Measurements from ENCODE around the gene CACNG7.
"Not testable (repeated sequence)": the region's sequence is repeated elsewhere in the genome, so short reads cannot be mapped to it uniquely, and the experiment has no call there.

The CACNG7 gene

DNA sequence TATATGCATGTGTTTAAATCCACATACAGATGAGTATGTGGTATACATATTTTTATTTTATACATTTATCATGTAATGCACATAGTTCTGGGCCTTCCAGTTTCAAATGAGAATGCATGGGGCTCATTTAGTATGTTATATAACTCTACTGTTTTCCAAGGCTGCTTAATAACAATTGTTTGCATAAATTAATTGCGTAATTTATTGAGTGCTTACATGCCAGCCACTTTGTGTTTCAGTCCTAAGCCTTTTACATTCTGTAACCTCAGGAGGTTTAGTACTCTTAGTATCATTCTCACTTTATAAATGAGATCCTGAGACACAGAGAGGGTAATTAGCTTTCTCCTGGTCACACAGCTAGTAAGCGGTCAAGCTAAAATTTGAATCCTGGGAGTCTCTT is 36.9 kb downstream of the CACNG7 start:
- DNase-seq (ENCODE audit: extremely low spot score, insufficient read length, low read depth) (no peak), FAIRE-seq (no peak)

DNA sequence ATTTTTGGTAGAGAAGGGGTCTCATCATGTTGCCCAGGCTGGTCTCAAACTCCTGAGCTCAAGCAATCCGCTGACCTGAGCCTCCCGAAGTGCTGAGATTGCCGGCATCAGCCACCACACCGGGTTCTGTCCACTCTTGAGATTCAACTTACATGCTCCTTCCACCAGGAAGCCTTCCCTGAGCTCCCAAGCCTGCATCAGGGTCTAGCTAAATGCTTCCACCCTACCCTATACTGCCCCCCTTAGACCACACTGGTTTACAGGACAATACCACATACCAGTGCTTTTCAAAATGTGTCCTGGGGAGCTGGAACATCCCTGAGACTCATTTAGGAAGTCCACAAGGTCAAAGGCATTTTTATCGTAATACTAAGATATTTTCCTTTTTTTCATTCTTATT is 38.5 kb downstream of the CACNG7 start:
- FAIRE-seq (no peak), DNase-seq (ENCODE audit: extremely low spot score, insufficient read length, low read depth) (no peak)

DNA sequence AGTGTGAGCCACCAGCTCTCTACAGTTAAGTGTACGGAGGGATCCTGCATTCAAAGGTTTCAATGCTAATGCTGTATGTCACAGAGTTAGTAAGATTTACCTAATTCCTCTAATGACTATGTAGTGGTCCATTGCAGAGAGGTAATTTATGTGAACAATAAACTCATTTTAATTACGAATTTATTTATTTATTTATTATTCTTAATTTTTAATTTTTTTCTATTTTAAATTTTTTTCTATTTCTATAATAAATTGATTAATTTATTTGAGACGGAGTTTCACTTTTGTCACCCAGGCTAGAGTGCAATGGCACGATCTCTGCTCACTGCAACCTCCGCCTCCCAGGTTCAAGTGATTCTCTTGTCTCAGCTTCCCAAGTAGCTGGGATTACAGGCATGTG is 39.5 kb downstream of the CACNG7 start:
- not testable (repeated sequence) for DNase-seq (ENCODE audit: extremely low spot score, insufficient read length, low read depth); FAIRE-seq

DNA sequence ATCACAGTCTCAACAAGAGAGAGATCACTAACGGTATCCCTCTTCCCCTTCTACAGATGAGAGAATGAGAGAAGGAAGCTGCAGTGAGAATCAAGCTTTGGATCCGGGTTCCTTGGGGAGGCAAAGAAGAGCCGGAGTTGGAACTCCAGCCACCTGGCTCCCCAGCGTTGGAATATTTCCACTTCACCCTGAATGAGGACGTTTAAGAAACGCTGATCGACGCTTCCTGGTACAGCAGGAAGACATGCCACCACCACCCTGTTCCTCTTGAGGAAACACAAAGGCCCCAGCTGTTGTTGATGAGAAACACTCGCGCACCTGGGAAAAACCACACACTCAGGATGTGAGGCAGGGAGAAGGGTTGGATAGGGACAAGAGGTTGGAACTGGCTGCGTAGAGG is 42.4 kb downstream of the CACNG7 start:
- DNase-seq (ENCODE audit: extremely low spot score, insufficient read length, low read depth) (no peak), FAIRE-seq (no peak)

DNA sequence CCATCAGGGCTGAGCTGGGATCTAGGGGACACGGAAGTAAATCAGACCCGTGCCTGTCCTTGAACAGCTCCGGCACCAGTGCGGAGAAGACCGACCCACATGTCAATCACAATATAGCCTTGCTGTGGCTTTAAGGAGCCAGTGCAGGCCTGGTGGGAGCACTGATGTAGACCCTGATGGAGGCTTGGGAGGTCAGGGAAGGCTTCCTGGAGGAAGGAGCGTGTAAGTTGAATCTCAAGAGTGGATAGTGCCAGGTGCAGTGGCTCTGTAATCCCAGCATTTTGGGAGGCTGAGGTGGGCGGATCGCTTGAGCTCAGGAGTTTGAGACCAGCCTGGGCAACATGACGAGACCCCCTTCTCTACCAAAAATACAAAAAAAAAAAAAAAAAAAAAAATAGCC is 42.9 kb downstream of the CACNG7 start:
- FAIRE-seq, result no peak
- no peak for DNase-seq (ENCODE audit: extremely low spot score, insufficient read length, low read depth)

DNA sequence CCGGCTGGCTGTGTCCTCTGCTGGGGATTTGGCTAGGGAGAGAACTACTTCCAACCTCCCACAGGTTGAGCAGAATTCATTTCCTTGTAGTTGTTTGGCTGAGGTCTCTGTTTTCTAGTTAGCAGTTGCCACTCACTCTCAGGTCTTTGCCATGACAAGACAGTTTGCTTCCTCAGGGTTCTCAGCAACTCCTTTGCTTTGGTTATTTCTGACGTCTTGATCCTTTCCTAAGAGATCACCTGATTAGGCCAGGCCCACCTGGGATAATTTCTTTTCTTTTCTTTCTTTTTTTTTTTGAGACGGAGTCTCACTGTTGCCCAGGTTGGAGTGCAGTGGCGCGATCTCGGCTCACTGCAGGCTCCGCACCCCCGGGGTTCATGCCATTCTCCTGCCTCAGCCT is 44.3 kb downstream of the CACNG7 start:
- no peak for DNase-seq (ENCODE audit: extremely low spot score, insufficient read length, low read depth)

DNA sequence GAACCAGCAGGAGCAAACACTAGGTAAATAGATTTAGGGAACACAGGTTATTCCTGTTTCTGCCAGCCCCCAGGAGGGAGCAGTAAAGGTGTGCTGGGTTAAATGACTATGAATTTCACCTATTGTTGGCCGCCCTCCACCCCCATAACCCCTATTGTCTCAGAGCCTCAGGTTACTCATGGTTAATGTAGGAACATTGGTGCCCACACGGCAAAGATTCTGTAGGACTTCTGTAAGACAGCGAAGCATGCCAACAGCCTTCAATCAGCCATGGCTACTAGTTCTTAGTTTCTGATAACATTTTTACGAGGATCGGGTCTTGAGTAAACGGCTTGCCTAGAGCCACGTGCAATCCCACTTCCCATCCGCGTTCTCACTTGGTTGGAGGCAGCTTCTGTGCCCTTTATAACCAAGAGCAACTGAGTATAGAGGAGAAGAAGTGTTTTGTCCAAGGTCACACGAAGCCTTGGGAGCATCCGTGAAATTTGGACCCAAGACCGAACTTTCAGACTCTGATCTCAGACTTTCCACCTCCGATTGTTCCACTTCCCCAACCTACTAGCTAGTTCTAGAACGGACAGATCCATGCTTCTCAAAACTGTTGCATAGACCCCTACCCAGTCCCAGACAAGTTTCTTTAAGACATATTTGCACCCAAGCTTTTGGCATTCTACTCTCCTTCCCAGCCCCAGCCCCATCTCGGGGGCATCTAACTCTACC is 48.5 kb downstream of the CACNG7 start:
- DNase-seq (ENCODE audit: extremely low spot score, insufficient read length, low read depth), result no peak
- no peak for FAIRE-seq

More for the DNA sequence above, 44.3 kb downstream of the CACNG7 start:
- no peak for FAIRE-seq

DNA sequence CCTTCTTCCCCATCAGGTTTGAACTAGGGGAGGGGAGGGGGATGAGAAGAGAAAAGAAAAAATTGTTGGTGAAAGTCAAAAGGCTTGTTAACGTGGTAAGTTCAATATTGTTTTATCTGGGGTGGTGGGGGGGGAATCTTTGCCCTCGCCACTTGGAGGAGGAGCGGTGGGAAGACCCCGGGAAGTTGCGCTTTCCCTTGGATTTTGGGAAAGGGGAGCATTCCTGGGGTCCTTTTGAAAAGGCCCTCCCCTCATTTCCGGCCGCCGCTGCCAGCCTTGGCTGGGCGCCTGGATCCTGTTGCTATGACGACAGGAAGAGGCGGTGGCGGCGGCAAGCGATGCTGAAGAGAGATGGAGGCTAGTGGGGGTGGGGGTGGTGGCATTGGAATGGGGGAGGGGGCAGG is 49.1 kb downstream of the CACNG7 start:
- no peak for FAIRE-seq
- DNase-seq (ENCODE audit: extremely low spot score, insufficient read length, low read depth), result no peak

DNA sequence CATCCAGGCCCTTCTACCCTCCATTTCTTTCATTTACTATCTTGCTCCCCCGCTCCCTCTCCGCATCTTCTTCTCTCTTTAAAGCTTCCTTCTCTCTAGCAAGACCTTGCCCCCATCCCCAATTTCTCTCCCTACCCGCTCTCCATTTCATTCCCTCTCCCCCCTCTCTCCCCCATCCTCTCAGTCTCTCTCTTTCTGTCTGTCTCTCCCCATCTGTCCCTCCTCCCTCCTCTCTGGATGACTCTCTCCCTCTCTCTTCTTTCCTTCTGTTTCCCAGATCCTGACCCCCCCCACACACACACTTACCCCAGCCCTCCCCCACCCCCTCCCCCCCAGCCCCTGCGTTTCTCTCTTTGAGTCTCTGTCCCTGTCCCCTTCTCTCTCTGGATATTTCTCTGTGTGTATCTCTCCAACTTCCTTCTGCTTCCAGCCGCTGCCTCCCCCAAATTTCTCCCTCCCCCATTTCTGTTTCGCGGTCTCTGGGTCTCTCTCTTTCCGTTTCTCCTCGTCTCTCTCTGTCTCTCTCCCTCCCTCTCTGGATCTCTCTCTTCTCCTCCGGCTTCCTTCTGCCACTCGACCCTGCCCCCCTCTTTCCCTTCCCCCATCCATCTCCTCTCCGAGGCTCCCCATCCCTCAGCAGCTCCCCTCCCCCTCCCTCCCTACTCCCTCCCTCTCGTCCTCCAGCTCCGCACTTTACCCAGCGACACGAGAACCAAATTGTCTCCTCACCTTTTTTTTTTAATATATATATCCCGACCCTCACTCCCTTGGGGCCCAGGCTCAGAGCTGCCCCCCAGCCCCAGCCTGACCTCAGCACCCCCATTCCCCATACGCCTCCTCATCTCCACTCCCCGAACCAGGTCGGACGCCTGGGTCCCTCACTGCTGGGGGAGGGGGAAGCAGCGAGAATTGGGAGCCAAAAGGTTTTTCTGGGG is 50.0 kb downstream of the CACNG7 start:
- FAIRE-seq (no peak), DNase-seq (ENCODE audit: extremely low spot score, insufficient read length, low read depth) (no peak)

DNA sequence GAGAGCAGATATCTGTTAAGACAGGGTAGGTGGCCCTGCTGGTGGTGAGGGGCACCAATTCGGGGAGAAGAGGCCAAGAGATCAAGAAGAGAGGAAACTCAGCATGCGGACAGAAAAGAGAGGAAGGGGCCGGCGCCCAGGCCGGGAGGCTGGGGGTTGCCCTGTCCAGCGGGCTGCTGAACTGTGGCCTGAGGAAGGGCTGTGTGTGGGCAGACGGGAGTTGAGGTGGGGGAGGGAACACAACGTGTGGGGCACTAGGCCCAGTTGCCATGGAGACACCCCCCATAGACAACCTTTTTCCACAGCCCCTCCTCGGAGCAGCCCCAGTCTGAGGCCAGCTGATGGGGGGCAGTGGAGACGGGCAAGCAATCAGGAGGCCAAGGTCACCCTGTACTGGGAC is 51.1 kb downstream of the CACNG7 start:
- DNase-seq (ENCODE audit: extremely low spot score, insufficient read length, low read depth) (no peak), FAIRE-seq (no peak)

DNA sequence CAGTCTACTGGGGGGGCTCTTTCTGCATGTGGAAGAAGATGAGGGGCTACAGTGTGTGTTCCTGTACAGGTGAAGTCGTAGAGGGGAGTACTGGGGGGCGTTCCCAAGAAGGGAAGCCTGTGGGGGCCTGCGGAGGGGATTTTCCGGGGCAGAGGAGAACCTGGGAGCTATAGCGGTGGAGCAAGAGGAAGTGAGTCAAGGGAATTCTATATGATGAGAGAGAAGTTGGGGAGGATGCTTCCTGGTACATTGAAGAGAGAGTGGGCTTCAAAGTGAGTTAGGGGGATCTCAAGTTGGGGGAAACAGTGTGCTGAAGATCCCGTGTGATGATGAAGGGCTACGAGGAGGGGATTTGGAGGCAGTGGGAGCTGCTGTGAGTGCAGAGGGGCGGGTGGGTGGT is 51.8 kb downstream of the CACNG7 start:
- DNase-seq (ENCODE audit: extremely low spot score, insufficient read length, low read depth), result no peak
- no peak for FAIRE-seq

DNA sequence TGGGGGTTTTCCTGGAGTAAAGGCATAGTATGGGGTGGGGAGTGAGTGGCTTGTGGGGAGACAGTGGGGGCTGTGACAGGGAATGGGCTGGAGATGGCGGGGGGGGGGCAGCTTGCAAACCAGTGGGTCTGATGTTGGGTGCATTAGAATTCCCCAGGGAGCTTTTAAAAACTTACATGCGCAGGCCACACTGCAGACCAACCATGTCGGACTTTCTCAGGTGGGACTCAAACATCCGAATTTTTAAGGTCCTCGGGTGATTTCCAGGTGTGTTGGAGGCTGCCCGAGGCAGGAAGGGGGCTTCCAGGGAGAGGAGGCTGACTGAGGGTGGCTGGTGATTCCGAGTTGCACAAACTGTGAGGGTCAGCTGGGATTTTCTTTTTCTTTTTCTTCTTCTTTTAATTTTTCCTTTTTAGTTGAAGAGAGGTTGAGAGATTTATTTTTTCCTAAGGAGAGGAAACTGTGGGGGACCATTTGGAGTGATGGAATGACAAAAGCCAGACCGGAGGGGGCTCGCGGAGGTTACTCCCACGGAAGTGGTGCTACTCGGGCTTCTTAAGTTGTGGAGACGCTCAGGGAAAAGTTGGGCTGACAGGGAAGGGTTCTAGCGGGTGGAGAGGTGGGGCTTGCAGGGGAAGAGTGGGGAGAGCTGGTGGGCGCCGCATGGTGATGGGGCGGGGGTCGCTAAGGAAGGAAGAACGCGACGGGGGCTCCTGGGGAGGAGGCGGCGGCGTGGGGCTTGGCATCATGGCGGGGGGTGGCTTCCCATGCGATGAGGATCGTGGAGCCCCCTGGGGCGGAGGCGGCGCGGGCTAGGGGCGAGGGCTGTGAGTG is 52.7 kb downstream of the CACNG7 start:
- DNase-seq (ENCODE audit: extremely low spot score, insufficient read length, low read depth) (no peak), FAIRE-seq (no peak)

DNA sequence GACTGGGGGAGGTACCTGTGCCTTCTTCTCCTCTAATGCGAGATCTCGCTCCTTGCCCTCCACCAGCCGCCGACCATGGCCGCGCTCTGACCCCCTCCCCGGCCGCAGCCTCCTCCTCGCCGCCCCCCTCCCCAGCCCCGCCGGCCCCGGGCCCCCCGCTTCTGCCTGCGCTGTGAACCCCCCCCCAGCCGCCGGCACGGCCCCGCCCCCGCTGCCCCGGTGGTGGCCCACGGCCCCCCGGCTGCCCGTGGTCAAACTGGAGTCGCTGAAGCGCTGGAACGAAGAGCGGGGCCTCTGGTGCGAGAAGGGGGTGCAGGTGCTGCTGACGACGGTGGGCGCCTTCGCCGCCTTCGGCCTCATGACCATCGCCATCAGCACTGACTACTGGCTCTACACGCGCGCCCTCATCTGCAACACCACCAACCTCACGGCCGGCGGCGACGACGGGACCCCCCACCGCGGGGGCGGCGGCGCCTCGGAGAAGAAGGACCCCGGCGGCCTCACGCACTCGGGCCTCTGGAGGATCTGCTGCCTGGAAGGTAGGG is 53.9 kb downstream of the CACNG7 start, which contains the start of gene CACNG8:
Gene CACNG8, plus strand, starts transcription at position 51 of the 545 bp plus-strand sequence.
- DNase-seq (ENCODE audit: extremely low spot score, insufficient read length, low read depth) (no peak), FAIRE-seq (no peak)

DNA sequence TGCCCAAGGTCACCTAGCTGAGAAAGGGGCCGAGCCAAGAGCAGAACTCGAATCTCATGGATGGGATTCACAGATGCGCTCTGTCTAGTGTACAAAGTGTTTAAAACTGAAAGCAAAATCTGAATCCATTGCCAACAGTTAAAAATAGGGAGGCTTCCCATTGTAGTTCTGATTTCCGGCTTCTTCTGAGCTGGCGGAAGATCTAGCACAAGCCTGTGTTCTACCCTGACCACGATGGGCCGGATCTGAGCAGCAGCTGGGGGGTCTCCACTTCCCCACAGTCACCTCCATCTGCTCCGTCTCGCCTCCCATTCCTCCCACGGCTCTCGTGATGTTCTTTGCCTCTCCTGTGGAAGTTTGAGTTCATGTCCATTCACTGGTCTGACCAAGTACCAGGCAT is 56.0 kb downstream of the CACNG7 start:
- no peak for DNase-seq (ENCODE audit: extremely low spot score, insufficient read length, low read depth)
- no peak for FAIRE-seq

DNA sequence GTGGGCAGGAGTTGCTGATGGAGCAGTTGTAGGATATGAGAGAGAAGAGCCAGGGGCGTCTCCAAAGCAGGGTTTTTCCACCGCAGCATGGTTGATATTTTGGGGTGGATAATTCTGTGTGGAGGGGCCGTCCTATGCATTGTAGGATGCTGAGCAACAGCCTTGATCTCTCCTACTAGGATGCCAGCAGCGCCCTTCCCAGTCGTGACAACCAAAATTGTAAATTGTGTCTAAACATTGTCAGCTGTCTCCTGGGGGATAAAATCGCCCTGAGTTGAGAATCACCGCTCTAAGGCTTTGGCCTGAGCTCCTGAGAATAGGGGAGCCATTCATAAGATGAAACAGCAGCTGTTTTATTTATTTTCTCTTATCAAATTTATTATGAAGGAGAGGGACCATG is 57.9 kb downstream of the CACNG7 start:
- FAIRE-seq (no peak), DNase-seq (ENCODE audit: extremely low spot score, insufficient read length, low read depth) (no peak)

DNA sequence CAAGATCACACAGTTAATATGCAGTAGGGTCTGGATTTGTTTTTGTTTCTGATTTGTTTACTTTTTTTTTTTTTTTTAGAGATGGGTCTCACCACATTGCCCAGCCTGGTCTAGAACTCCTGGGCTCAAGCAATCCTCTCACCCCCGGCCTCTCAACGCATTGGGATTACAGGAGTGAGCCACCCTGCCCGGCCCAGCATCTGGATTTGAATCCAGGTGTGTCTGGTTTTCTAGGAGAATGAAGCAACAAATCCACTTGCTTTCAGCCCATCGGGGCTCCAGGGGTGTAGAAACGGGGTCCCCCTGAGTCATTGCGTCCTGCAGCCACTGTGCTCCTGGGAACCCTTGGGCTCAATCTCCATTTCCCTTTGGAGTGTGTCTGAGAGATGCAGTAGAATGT is 60.3 kb downstream of the CACNG7 start:
- DNase-seq (ENCODE audit: extremely low spot score, insufficient read length, low read depth) (no peak), FAIRE-seq (no peak)

DNA sequence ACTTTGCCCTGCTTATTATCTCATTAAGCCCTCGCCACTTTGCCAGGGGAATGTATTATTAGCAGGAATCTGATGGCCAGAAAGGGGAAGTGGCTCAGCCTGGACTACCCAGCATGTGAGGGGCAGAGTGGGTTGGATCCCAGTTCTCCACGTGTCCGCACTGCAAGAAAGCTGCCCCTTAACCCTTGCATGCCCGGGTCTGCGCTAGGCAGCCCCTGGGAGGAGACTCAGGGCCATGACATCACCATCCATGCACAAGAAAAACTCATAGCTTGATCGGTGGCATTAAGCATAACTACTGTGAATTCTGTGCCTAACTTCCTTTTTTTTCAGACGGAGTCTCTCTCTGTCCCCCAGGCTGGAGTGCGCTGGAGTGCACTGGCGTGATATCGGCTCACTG is 62.6 kb downstream of the CACNG7 start:
- FAIRE-seq, result no peak
- no peak for DNase-seq (ENCODE audit: extremely low spot score, insufficient read length, low read depth)

DNA sequence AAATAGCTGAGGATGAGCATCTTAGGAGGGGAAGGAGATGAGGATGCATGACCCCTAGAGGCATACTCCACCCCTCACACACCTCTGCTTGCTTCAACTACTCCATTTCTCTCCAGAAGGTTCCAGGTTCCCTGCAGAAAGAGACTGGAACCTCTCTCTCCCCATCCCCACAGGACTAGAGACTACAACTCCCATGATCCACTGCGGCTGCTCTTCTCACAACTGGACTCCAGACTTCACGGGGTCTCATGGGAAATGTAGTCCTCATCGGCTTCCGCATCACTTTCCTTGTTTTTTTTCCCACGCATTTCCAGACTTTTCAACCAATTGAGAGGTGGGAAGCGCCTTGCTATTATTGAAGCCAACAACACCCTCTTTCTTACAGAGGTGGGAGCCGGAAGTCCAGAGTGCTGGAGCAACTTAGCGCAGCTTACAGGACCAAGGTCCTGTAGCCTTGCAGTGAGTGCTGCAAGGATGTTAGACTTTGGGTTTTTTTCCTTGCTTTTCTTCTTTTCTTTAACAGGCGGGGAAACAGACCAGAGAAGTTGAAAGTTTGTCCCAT is 68.4 kb downstream of the CACNG7 start:
- FAIRE-seq (no peak), DNase-seq (ENCODE audit: extremely low spot score, insufficient read length, low read depth) (no peak)

DNA sequence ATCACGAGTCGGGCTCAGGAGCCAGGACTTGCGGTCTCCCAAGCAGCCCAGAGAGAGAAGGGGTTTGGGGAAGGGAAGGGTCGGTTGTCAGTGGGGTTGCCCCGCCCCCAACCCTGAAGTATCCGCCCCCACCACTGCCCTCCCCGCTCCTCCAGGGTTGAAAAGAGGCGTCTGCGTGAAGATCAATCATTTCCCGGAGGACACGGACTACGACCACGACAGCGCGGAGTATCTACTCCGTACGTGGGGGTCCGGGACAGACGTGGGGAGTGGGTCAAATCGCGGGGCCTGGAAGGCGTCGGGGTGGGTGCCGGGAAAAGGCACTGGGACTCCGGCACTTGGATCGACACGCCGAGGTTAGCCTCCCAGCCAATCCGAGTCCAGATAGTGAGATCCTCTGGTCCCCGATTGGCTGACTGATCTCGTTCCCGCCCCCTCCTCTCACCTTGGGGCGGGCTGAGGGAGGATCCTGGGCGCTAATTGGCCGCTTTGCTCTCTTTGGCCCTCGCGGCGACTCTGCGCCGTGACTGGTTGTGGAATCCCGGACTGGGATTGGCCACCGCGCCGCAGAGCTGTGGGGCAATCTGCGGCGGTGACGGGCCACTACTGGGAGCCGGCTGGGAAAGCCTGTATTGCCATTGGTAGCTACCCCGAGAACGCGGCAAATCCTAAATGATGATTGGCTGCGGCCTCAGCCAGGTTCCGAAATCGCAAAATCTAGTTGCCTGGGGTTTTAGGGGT is 69.1 kb downstream of the CACNG7 start:
- no peak for FAIRE-seq
- no peak for DNase-seq (ENCODE audit: extremely low spot score, insufficient read length, low read depth)
